ENCODE results near the gene SLC35E1.

DNA sequence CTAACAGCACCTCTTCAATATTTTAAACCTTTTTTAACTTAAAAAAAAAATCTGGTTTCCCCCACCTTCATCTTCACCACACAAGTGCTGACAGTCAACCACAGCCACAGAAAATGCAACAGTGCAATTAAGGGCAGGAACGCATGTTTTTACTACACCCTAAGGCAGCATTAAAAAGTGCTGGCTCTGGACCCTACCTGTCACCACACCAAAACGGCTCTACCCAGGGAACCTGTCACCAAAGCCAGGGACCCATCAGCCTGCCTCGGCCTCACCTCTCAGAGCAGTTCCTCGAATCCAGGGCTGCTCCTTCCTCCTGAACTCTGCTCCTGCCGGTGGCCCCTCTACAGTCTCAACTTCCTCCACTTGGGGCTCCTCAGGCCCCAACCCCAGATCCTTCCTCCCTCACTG is 22.5 kb upstream of the SLC35E1 start:
- TF ChIP-seq, protein P1, sequence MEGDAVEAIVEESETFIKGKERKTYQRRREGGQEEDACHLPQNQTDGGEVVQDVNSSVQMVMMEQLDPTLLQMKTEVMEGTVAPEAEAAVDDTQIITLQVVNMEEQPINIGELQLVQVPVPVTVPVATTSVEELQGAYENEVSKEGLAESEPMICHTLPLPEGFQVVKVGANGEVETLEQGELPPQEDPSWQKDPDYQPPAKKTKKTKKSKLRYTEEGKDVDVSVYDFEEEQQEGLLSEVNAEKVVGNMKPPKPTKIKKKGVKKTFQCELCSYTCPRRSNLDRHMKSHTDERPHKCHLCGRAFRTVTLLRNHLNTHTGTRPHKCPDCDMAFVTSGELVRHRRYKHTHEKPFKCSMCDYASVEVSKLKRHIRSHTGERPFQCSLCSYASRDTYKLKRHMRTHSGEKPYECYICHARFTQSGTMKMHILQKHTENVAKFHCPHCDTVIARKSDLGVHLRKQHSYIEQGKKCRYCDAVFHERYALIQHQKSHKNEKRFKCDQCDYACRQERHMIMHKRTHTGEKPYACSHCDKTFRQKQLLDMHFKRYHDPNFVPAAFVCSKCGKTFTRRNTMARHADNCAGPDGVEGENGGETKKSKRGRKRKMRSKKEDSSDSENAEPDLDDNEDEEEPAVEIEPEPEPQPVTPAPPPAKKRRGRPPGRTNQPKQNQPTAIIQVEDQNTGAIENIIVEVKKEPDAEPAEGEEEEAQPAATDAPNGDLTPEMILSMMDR (IDR thresholded peaks at IDR 0.05) = no peak
- TF ChIP-seq EP300 (IDR thresholded peaks at IDR 0.05; ENCODE audit: low read depth) (no peak), POLR2A (IDR thresholded peaks at IDR 0.05) (no peak)

Measured in transverse colon (tissue), 3 donors.